Measurements from ENCODE around the gene RACGAP1. TPM values are rescaled to one million over a fixed set of nuclear protein-coding genes. Genes with fewer than 3 reads are reported as not detected.

RACGAP1 gene
- total and polyA plus RNA-seq, 3 donors from 2014 or later = 48.1 to 118 (median 60.6) TPM

GRCh38 chr12:49972641-49973360 lies 52.5 kb downstream of the RACGAP1 start, which contains the start of gene AQP6:
AQP6 (plus strand) TSS chr12:49972947; CDS start chr12:49973174, 227 bp downstream.
- H3K4me3 ChIP-seq = no peak within 1 kb of the TSS
- no peaks in the 10 kb centered on the region for H3K36me3 ChIP-seq (ENCODE audit: low read depth, missing control alignments)
- intact Hi-C loops (cut with DNase I; ENCODE audit: low total_unique reads) = loop anchor here (5.0 kb wide), 2 partner anchors 40 to 84 kb away; partner anchors contain the start of gene ASIC1
- TF ChIP-seq CTCF (IDR thresholded peaks at IDR 0.05) (no peak), POLR2A (IDR thresholded peaks at IDR 0.05) (no peak)
- no peaks in the 10 kb centered on the region for H3K27me3 ChIP-seq
- peaks cover 13% of the 10 kb centered on the region for H3K4me1 ChIP-seq
- WGBS, 2 donors = 79 to 95% methylated on average over 15 to 18 of the region's 18 CpGs
- DNase-seq = no peak
- no peak within 1 kb of the TSS for H3K27ac ChIP-seq
- H3K9me3 ChIP-seq = no peaks in the 10 kb centered on the region

- 61 to 72% methylated on average over 9 of the region's 9 CpGs for WGBS, 2 donors
- no peaks in the 10 kb centered on the region for H3K27me3 ChIP-seq
- H3K9me3 ChIP-seq = no peaks in the 10 kb centered on the region
- intact Hi-C loops (cut with DNase I; ENCODE audit: low total_unique reads) = loop anchor here (5.0 kb wide), 2 partner anchors 40 to 85 kb away; partner anchors contain the start of gene ASIC1
- H3K4me1 ChIP-seq = peaks cover 20% of the 10 kb centered on the region
- no peak overlapping the region for H3K4me3 ChIP-seq
- no peaks in the 10 kb centered on the region for H3K36me3 ChIP-seq (ENCODE audit: low read depth, missing control alignments)
- no peak overlapping the region for H3K27ac ChIP-seq
- no peak for DNase-seq
- TF ChIP-seq POLR2A (IDR thresholded peaks at IDR 0.05) (no peak), CTCF (IDR thresholded peaks at IDR 0.05) (no peak)
These were observed 53.2 kb downstream of the RACGAP1 start for GRCh38 chr12:49972129-49972528.

GRCh38 chr12:49971141-49971540 lies 54.2 kb downstream of the RACGAP1 start:
- intact Hi-C loops (cut with DNase I; ENCODE audit: low total_unique reads) = loop anchor here (5.0 kb wide), 2 partner anchors 41 to 86 kb away; partner anchors contain the start of gene ASIC1
- DNase-seq = no peak
- TF ChIP-seq POLR2A (IDR thresholded peaks at IDR 0.05) (no peak), CTCF (IDR thresholded peaks at IDR 0.05) (no peak)
- WGBS, 2 donors = 91% methylated on average over 6 of the region's 6 CpGs
- Histone ChIP-seq H3K4me1 (peaks cover 21% of the 10 kb centered on the region), H3K9me3 (no peaks in the 10 kb centered on the region), H3K27ac (no peak overlapping the region), H3K36me3 (ENCODE audit: low read depth, missing control alignments) (no peaks in the 10 kb centered on the region), H3K27me3 (no peaks in the 10 kb centered on the region), H3K4me3 (no peak overlapping the region)

GRCh38 chr12:49970658-49971057 lies 54.6 kb downstream of the RACGAP1 start:
- H3K4me1 ChIP-seq = peaks cover 21% of the 10 kb centered on the region

More at GRCh38 chr12:49970658-49971057, 54.6 kb downstream of the RACGAP1 start:
- intact Hi-C loops (cut with DNase I; ENCODE audit: low total_unique reads) = loop anchor here (5.0 kb wide), 2 partner anchors 42 to 87 kb away; partner anchors contain the start of gene ASIC1
- no peaks in the 10 kb centered on the region for H3K9me3 ChIP-seq
- DNase-seq = no peak
- no peaks in the 10 kb centered on the region for H3K36me3 ChIP-seq (ENCODE audit: low read depth, missing control alignments)
- TF ChIP-seq CTCF (IDR thresholded peaks at IDR 0.05) = no peak
- TF ChIP-seq POLR2A (IDR thresholded peaks at IDR 0.05) = no peak
- 77 to 79% methylated on average over 10 of the region's 10 CpGs for WGBS, 2 donors
- no peaks in the 10 kb centered on the region for H3K27me3 ChIP-seq
- H3K4me3 ChIP-seq = no peak overlapping the region
- H3K27ac ChIP-seq = no peak overlapping the region

Measured in testis (tissue), 3 donors.